ENCODE results near the gene SLC1A3.
"Not testable (repeated sequence)": the region's sequence is repeated elsewhere in the genome, so short reads cannot be mapped to it uniquely, and the experiment has no call there.

SLC1A3 gene

DNA sequence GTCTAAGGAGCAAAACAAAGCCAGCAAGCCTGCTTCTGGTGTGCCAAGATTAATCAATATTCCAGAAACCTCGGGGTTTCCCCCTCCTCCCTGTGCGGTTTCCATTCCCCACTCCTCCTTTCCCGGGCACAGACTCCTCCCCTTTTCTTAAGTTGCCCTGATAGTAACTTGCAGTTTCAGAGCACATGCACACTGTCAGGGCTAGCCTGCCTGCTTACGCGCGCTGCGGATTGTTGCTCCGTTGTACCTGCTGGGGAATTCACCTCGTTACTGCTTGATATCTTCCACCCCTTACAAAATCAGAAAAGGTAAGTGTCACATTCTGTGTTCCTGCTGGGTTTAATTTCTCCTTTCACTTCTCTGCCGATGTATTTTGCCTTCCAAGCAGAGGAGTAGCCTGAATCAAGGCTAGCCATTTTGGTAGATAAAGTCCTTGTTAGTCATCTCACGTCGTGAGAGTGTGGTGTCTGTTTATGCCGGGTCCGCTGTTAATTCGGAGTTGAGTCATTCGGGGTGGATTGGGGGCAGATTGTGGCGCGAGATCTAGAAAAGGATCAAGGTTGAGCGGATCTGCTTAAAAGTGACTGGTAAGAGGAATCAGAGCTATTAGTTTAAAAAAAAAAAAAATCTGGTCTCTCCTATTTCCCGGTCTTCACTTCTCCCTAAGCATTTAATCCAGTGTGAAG lies at the start of gene SLC1A3:
SLC1A3 (plus strand) TSS at position 179 of the 686 bp plus-strand sequence. CDS start 1,818 bp downstream, outside the sequence.
- no peak for DNase-seq

DNA sequence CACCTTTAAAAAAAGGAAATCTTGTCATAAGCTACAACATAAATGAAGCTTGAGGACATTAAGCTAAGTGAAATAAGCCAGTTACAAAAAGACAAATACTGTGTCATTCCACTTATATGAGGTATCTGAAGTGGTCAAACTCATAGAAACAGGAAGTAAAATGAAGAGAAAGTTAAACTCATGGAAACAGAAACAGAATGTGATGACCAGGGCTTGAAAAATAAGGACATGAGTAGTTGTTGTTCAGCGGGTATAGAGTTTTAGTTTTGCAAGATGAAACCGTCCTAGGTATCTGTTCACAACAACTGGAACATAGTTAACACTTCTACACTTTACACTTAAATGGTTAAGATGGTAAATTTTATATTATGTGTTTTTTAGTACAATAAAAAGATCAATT lies 47.8 kb upstream of the SLC1A3 start:
- DNase-seq: no peak

DNA sequence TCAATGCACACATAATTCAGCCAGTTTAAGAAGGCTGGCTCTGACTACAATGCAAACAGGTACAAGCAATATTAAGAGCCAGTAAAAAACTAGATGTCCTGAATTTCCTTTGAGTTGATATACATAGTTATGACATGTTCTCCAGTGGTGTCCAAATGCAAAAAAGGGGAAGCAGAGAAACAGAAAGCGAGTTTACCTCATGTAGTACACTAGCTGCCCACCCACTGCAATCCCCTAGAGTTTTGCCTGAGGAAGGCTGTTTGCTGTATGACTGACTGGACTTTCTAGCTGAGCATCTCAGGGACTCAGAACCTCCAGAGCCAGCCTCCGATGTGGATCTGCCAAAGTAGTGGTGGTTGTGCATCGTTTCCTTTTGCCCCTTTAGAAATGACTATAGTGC lies 44.8 kb upstream of the SLC1A3 start:
- no peak for DNase-seq

DNA sequence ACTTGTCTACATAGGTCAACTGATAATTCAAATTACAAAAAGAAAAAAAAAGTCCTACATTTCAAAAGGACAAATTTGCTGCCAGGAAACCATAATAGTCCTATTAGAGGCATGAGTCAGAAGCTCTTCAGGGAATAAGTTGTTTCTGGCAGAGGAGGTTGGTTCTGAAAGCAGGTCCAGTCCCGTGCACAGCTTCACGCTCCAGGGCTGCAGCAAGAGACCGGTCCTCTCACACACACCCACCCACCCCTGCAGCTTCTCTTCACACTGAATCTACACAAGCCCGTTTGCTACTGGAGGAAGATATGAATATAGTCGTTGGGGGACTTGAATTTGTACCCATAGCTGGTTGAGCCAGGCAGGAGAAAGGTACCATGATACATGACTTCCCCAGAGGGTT lies 36.9 kb upstream of the SLC1A3 start:
- DNase-seq: no peak

DNA sequence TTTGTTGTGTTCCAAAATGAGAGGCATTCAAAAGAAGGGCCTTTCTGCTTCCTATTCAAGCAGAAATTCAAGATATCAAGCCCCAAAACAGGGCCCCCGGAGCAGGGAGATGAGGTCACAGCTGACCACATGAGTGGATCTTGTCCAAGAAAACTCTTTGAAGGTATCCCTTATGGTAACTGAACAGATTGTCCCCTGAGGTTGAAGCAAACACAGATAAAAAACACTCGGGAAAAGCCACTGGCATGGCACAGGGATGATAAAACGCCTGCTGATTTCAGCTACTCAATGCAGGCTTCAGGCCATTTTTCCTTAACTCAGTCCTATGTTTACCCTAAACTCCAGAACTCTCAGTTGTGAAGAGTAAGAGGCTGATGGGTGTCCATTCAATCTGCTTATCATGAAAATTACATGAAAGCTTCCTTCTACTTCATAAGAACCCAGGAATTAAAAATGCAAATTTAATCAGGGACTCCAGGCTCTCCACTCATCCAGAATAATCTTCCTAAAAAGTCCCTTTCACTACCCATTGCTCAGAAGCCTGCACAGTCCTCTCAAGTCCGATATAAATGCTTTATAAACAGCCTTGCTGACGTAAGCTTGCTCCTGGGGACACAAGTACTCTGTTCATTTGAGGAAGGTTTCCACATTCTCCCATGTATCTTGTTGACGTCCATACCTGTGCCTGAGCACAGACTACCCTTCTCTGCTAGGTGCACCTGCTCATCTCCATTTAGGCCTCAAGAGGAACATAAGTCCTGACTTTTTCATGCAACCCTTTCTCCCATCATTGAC lies 35.9 kb upstream of the SLC1A3 start:
- no peak for DNase-seq

DNA sequence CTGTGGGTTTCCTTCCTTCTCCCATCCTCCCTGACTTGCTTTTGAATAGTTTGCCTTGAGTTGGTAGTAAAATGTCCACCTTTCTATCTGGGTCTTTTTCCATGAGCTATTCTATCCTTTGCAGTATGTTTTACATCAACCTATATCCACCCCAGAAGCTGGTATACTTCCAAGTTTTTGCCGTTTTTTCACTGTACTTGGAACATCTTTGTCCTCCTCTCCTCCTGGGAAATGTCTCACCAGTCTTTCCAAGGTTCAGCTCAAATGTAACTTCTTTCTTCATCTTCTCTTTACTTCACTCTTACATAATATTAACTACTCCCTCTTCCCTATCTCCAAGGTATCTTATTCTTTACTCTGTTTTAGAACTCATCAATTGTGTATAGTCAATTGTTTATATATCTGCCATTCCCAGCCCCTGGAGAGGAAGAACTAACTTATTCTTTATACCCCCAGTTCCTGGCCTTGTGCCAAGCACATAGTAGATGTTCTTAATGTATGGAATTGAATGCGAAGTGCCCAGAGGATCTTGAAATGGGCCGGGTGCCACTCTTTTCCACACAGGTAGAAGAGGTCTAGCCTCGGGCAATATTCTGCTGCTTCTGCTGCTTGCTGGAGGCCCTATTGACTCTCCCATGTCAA lies 34.9 kb upstream of the SLC1A3 start:
- no peak for DNase-seq

DNA sequence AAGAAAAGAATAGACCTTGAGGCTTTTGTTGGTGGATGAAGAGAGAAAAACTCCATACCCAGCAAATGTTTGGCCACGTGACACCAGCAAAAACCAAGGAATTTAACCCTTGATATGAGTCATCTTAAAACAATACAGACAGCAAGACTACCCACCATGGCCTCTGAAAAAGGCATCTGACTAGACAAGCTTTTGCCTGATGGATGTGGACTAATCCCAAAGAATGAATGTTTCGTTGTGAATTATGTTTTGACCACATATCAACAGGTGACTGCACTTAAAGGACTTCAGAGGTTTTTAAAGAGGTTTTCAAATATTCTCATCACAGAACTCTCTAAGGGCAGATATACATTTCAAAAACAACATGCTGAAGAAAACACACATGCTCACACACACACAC lies 33.0 kb upstream of the SLC1A3 start:
- no peak for DNase-seq

DNA sequence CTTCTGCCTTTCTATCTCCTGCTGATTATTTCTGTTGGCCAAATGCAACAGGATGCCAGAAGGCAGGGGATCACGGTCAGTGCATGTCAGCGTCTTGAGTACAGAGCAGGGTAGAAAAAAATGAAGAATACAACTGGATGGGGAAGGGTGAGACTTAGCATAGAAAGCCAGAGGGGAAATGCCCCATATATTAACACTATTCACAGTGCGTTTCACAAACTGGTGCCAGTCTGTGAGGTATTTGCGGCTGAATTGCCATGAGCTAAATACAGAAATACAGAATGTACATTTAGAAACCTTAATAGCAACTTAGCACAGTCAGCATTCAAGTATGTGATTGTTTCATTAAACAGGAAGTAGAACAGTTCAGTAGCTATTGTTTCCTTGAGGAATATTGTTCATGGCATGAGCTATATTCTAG lies 31.0 kb upstream of the SLC1A3 start:
- DNase-seq: no peak

DNA sequence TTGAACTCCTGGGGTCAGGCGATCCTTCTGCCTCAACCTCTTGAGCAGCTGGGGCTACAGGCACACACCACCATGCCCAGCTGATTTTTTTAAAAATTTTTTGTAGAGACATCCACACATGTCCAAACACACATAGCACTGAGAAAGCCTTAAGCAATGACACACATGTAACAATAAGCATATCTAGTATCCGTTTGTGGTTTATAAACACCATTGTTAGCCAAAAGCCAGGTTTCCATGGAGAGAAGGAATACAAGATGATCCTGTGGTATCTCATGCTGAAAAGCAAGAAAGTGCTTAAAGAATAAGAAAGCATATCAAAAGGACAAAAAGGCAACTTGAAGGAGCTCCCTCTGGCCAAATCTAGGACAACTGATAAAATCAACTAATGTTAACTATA lies 29.7 kb upstream of the SLC1A3 start:
- no peak for DNase-seq

DNA sequence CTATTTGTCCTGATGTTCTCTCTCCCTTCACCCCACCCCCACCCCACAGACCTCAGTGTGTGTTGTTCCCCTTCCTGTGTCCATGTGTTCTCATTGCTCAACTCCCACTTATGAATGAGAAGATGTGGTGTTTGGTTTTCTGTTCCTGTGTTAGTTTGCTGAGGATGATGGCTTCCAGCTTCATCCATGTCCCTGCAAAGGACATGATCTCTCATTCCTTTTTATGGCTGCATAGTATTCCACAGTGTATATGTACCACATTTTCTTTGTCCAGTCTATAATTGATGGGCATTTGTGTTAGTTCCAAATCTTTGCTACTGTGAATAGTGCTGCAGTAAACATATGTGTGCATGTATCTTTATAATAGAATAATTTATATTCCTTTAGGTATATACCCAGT lies 26.5 kb upstream of the SLC1A3 start:
- not testable (repeated sequence) for DNase-seq

DNA sequence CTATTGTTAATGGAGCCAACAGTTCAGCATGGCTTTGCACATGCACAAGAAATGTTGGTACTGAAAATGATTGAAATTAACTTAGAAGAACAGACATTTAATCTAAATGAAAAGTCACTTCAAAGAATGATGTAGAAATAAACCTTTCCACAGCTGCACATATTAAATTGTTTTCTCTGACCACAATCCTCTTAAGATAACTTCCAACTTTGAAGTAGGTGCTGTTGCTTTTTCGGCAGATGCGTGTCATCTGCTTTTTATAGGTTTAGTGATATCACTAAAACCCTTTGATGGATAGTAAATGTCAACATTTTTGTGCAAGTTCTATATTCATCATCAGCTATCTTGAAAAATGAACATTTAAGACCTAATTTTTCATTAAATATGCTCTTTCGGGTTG lies 25.3 kb upstream of the SLC1A3 start:
- DNase-seq: no peak

DNA sequence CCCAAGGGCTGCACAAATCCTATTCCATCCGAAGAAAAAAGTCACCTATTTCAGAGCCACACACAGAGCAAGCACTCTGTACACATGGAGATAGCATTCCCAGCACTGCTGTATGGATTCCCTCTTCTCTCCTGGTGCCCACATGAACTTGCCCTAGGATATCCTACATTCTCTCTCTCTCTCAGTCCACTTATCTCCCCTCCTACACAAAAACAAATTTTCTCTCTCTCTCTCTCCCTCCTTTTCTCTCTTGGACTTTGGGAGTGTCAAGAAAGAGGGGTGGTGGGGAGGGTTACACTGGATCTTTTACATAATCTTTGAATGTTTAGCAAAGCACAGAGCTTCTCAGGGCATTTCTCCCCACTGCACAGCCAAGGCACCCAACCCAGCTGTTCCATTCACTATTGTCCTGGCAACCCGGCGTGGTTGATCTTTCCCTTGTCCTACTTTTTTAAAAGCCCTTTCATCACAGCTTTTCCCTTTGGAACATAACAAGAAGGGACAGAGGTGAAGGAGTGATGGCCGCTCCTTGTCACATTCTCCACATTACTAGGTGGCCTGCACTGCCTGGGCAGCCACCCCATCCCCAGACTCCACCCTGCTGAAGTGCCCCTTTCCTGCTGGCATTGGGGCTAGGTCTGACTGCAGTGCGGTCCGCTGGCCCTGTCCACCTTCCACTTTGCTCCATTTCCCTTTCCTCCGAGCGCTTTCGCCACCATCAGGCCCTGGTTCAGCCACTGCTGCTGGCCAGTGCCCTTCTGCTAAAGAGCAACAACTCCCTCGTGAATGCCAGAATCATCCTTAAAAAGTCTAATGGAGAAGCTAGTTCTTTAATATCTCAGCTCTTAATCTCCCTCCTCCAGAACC lies 22.2 kb upstream of the SLC1A3 start:
- DNase-seq: no peak

DNA sequence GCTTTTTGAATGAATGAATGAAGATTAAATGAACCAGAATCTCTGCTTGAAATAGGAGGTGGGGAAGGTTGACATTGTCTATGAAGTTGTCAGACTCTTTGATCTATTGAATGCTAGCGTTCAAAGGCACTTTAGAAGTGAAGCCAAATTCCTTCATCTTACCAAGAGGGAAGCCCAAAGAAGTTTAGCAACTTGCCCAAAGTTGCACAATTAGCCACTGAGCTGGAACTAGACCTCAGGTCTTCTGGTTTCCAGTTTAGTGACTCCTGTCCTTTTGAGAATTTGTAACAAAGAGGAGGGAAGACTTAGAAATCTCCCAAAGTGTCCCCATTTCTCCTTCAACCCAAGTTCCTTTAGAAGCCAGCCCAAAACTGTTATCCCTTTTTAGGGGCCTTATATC lies 20.7 kb upstream of the SLC1A3 start:
- DNase-seq: no peak

DNA sequence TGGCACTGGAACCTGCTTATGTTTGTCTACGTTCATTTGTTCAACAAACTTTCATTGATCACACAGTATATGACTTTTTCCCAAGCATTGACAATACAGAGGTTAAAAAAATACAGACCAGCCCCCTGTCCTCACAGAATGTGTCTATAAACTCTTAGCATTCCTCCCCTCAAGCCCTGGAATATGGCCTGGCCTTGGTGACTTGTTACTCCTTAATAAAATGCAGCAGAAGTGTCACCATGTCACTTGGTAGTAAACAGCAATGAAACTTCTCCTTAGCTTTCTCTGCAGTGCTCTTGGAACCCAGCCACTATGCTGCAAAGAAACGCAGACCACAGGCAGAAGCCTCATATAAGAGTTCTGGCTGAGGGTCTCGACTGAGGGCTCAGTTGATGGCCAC lies 19.1 kb upstream of the SLC1A3 start:
- no peak for DNase-seq

DNA sequence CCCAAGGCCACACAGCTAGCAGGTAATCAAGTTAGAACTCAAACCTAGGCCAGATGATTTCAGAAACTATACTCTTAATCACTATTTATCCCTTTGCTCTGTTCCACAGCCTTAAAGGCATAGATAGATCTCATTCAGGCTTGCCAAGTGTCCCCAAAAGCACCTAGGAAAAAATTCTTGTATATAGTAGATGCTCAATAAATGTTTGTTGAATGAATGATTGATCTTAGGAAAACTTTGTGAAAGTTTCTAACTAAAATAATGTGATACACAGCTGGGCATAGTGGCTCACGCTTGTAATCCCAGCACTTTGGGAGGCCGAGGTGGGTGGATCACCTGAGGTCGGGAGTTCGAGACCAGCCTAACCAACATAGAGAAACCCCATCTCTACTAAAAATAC lies 16.7 kb upstream of the SLC1A3 start:
- not testable (repeated sequence) for DNase-seq

DNA sequence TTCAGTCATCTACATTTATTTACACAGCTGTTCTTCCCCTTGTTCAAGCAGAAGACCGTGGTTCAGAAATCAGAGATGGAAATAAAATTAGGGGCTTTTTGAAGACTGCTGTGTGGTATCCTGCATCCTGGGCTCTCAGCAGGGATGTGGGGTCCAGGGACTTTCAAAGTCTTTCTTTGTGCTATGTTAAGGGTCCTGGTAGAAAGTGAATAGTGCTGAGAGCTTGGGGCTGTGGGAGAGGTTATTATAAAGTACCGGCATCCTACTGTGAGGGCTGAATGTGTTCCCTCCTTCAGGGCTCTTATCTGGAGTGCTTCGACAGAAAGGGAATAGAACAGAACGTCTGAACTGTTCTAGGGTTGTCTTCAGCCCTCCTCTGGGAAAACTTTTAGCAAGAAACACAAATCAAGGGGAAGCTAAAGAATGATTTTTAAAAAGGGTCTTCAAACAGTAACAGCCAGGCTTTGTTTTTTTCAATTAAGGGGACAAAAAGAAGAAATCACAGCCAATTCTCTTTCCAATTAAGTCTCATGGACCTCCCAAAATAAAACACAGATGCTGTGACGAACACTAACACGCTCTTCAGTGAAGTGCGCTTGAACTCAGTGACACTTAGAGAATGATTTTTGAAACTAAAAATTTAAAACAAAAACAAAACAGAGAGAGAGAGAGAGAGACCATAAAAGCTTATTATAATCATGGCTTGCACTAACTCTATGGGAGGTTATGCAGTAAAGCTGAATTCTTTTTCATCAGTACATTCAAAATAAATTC lies 15.7 kb upstream of the SLC1A3 start:
- DNase-seq: no peak

DNA sequence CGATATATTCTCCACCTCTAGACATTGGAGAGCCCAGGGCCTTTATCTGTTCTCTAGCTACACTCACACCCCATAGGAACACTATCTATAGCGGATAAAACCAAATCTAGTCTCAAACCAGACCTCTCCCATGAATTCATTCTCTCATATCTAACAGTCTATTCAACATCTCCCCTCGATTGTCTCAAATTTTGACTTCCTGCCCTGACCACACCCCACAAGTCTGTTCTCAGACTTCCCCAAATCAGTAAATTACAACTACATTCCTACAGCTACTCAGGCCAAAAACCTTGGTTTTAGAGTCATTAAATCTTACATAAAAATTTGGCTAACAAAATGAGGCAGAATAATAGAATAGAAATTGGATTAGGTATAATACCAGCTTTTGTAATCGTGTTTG lies 12.5 kb upstream of the SLC1A3 start:
- DNase-seq: no peak

DNA sequence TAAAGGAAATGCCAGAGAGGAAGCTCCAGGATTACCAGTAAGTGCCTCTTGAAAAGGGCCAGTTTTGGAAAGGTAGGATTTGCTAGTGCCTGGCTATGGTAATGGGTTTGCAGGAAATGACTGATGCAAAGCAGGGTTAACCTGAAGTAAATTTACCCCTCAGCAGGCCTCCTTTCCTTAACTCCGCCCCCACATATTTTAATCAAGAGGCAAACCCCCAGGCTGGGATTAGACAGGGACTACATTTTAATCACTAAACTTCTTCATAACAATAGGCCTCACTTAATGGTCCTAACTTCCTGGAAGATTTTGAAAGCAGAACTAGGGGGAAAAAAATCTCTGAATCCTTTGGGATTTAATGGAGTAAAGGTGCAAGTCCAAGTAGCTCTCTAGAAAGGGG lies 10.2 kb upstream of the SLC1A3 start:
- DNase-seq: no peak

DNA sequence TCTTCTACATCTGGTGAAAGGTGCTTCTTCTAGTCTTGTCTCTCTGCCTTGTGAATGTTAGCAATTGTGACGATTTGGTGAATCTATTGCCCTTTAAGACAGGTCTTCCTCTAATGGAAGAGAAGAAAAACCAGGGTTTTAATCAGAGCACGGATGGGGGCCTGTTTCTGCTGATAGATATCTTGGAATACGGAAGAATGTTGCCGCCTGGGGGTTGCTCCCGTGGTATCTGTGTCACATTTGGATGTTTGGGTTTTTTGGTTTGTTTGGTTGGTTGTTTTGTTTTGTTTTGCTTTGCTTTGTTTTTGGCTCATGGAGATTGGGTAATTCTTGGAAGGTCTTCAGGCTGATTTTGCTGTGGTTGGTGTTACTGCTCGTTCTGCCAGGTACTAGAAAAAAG lies 9.7 kb upstream of the SLC1A3 start:
- no peak for DNase-seq

DNA sequence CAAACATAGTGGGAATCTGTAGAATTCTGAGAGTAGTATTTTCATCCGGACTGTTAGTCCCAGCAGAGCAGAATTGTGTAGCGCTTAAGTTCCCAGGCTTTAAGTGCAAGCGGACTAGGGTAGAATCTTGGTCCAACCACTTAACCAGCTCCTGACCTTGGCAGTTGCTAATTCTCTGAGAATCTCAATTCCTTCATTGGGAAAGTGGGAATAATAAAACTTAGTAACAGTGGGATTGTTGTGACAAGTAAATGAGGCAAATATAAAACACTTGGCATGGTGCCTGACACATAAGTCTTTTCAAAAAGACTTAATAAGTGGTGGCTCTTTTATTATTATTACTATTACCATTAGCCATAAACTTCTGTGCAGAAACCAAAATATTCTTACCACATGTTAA lies 8.4 kb upstream of the SLC1A3 start:
- no peak for DNase-seq

DNA sequence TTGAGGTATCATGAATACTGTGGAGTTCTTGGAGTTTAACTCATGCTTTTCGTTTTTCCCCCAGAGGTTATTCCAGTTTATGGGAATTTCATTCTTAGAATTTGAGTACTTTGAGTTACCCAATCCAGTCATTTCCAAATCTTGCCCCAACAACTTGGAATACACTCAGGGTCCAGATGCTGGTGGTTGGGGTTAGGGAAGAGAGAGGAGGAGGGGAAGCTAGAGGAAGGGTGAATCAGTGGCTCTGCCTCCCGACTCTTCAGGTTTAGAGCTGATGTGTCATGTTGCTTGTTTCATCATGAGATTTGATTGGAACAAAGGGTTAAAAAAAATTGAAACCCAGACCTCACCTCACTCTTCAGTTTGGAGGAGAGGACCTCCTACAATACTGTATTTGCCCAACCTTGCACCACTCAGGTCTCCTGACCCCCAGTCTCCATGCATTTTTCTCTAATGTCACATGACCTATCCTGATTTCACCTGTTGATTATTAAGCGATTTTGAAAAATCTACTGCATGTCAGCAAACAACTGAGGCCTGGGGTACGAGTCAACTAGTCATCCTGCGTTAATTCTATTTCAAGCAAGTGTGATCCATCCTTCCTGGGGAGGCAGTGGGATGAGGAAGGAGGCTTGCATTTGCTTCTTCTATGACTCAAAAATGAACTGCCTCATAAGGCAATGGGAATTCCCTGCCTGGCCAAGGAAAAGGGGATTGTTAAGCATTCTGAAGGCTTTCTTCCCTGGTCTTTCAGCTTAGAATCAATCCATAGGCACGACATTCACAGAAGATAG lies 6.2 kb upstream of the SLC1A3 start:
- DNase-seq: no peak

All from NCI-H2171 (cell line).